ENCODE data around the gene PRR30. TPM values are rescaled to one million over a fixed set of nuclear protein-coding genes. Genes with fewer than 3 reads are reported as not detected.

PRR30 gene
- total and polyA plus RNA-seq, 12 donors: not detected

- no peak overlapping the region for H3K4me3 ChIP-seq
- intact Hi-C loops (cut with DNase I): loop anchor here (5.0 to 10.0 kb wide), 2 partner anchors 179 to 207 kb away; partner anchors contain the start of gene DNAJC5G (in 2 of the 2)
- no peaks in the 10 kb centered on the region for H3K27me3 ChIP-seq
- no peaks in the 10 kb centered on the region for H3K36me3 ChIP-seq (replicated peaks in 1 of 2)
- H3K27ac ChIP-seq: peak overlapping the region in 3 of 5 donors; percentile 52 to 78 (median 58)
- peaks cover 13 to 26% of the 10 kb centered on the region in 2 donors for H3K4me1 ChIP-seq (replicated peaks in 1 of 2)
- 65 to 83% (median 70%) methylated on average over 2 of the region's 2 CpGs; no CpG with 5 or more reads in 1 of the 4 donors for WGBS, 4 donors
- no peak for TF ChIP-seq POLR2A (IDR thresholded peaks at IDR 0.05)
- no peak for TF ChIP-seq CTCF (IDR thresholded peaks at IDR 0.05)
- H3K9me3 ChIP-seq (replicated peaks in 1 of 3): no peaks in the 10 kb centered on the region
- DNase-seq: no peak
These were observed 43.8 kb downstream of the PRR30 start for GRCh38 chr2:27095427-27095744.

- intact Hi-C loops (cut with DNase I): loop anchor here (10.0 kb wide), 1 partner anchor 180 kb away; the partner anchor contains the start of gene DNAJC5G (in 2 of the 2)
These were observed 44.7 kb downstream of the PRR30 start for GRCh38 chr2:27094353-27094984.

GRCh38 chr2:27093430-27094352, 45.5 kb downstream of the PRR30 start:
- WGBS, 4 donors: 89 to 95% (median 91%) methylated on average over 6 of the region's 6 CpGs
- peak overlapping the region in 2 of 5 donors; percentile 28 to 74 for H3K27ac ChIP-seq
- H3K4me3 ChIP-seq: no peak overlapping the region
- no peaks in the 10 kb centered on the region for H3K27me3 ChIP-seq
- no peaks in the 10 kb centered on the region for H3K36me3 ChIP-seq (replicated peaks in 1 of 2)
- TF ChIP-seq CTCF (IDR thresholded peaks at IDR 0.05) (no peak), POLR2A (IDR thresholded peaks at IDR 0.05) (no peak)
- H3K4me1 ChIP-seq (replicated peaks in 1 of 2): peaks cover 13 to 26% of the 10 kb centered on the region in 2 donors
- no peaks in the 10 kb centered on the region for H3K9me3 ChIP-seq (replicated peaks in 1 of 3)
- intact Hi-C loops (cut with DNase I): loop anchor here (10.0 kb wide), 1 partner anchor 181 kb away; the partner anchor contains the start of gene DNAJC5G (in 2 of the 2)
- DNase-seq: peak in 1 of 7 donors; percentile 20

More at GRCh38 chr2:27094353-27094984, 44.7 kb downstream of the PRR30 start:
- Histone ChIP-seq H3K36me3 (replicated peaks in 1 of 2) (no peaks in the 10 kb centered on the region), H3K27ac (no peak overlapping the region), H3K27me3 (no peaks in the 10 kb centered on the region), H3K4me1 (replicated peaks in 1 of 2) (peaks cover 13 to 26% of the 10 kb centered on the region in 2 donors), H3K4me3 (no peak overlapping the region), H3K9me3 (replicated peaks in 1 of 3) (no peaks in the 10 kb centered on the region)
- 93 to 95% (median 95%) methylated on average over 21 to 24 of the region's 24 CpGs for WGBS, 4 donors
- TF ChIP-seq CTCF (IDR thresholded peaks at IDR 0.05) (no peak), POLR2A (IDR thresholded peaks at IDR 0.05) (no peak)
- DNase-seq: peak in 1 of 7 donors; percentile 26
